GM19351 (cell line): ENCODE measurements around the gene TRIP4.
"Not testable (repeated sequence)": the region's sequence is repeated elsewhere in the genome, so short reads cannot be mapped to it uniquely, and the experiment has no call there.

Experiments used
- ATAC-seq: cut with Tn5 transposase; IDR thresholded peaks from one replicate; pipeline ENCODE4 v1.9.1; 2021; ENCODE audit warnings: mild to moderate bottlenecking, moderate library complexity; ENCODE audit not compliant: unreplicated experiment

TRIP4 gene

DNA sequence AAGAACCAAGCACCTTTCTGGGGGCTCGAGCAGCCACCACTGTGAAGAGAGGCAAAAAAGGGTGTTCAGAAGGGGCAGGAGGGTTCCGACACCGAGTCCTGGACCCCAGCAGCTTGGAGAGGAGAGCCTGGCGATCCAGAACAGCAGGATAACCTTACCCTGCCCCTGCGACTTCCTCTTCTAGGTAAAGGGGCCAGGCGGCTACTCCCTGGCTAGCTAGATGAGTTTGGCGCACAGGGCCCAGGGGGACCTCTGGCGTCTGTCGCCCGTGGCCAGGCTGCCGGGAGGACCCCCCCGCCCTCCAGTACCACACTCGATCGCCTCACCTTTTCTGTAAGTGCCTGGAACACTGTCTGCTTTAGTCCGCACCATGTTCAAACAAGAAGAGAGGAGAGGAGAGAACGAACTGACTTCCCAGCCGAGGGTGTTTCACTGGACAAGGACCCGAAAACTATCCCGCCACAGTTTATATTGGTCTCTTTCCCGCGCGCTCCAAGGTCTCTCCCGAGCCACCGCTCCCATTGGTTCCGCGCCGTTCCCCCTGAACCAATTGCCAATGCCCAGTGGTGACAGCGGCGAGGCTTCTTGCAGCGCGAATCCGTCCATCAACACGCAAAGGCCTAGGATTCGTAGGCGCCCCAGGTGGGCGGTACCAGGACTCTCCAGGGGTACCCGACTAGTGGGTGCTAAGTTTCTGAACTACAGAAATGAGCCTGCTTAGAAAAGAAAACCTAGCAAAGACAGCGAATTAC, 6.5 kb upstream of the TRIP4 start, which contains the start of gene PCLAF:
Gene PCLAF, minus strand, starts transcription at position 442 of the 752 bp plus-strand sequence. Its CDS starts 70 bp downstream, at position 372.
- ATAC-seq = peak; percentile 87

DNA sequence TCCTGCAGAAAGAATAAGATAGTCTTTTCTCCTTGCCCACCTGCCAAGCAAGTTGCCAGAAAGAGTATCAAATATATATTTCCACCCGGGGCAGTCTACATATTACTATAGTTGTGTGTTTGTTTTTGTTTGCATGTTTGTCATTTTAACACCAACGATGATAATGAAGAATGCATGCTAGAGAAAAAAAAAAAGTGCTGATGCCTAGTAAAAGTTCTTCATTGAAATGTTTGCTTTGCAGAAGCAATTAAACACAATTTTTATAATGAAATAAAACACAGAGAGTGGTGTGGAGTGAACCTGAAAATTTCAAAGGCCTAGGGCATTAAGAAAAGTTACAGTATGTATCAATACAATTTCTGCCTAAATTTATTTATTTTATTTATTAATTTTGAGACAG, 3.9 kb upstream of the TRIP4 start:
- ATAC-seq = no peak

DNA sequence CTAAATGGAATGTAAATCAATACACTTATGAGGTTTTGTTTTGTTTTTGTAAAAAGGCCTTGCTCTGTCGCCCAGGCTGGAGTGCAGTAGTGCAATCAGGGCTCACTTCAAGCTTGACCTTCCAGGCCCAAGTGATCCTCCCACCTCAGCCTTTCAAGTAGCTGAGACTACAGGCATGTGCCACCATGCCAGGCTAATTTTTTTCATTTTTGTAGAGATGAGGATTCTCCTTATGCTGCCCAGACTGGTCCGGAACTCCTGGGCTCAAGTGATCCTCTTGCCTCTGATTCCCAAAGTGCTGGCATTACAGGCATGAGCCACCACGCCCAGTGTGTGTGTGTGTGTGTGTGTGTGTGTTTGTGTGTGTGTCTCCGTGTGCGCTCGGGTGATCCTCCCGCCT, 1.3 kb upstream of the TRIP4 start:
- no peak for ATAC-seq

DNA sequence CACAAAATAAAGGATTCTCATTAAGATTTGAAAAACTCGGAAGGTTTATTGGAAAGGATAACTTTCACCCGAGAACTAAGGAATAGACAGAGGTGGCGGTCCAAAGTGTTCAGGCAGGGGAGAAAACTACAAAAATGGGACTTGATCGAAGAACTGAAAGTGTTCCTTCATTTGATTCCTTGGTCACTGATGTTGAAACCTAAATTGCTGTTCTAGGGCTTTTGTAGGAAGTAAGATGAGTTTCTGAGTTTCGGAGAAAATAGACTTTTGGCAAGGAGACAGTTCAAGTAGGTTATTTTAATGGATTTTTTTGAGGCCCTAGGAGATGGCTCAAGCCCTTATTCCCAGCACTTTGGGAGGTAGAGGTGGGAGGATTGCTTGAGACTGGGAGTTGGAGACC, 1.4 kb downstream of the TRIP4 start:
- no peak for ATAC-seq

DNA sequence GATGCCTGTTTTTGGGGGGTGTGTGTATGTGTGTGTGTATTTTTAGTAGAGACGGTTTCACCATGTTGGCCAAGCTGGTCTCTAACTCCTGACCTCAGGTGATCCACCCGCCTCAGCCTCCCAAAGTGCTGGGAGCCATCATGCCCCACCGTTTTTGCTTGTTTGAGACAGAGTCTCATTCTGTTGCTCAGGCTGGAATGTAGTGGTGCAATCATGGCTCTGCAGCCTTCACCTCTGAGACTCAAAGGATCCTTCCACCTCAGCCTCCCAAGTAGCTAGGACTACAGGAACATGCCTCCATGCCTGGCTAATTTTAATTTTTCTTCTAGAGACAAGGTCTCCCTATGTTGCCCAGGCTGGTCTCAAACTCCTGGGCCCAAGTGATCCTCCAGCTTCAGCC, 4.8 kb downstream of the TRIP4 start:
- ATAC-seq = not testable (repeated sequence)

DNA sequence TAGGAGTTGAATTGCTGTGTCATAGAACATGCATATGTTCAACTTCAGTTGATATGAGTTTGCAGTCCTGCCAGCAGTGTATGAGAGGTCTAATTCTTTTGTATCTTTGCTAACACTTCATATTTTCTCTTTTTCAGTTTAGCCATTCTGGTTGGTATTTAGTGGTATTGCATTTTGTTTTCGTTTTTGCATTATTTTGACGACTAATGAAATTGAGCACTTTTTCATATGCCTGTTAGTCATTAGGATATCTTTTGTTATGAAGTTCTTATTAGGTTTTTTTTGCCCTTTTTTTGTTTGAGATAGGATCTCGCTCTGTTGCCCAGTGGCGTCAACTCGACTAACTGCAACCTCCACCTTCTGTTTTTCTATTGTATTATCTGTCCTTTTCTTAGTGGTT, 9.2 kb downstream of the TRIP4 start:
- ATAC-seq = no peak

DNA sequence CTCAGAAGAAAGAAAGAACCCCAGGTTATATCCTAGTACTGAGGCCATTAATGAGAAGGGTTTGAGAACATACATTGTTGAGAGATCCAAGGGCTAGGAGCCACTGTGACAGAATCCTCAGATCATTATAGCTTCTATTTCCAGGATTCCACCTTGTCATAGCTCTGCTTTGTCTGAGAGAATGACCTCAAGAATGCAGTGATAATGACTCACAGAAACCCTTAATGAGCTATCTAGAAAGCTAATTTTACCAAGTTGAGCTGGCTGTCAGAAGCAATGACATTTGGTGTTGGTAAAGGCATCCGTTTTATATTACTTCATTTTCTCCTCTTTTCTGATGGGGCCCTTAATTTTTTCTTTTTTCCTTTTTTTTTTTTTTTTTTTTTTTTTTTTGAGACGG, 10.9 kb downstream of the TRIP4 start:
- no peak for ATAC-seq

DNA sequence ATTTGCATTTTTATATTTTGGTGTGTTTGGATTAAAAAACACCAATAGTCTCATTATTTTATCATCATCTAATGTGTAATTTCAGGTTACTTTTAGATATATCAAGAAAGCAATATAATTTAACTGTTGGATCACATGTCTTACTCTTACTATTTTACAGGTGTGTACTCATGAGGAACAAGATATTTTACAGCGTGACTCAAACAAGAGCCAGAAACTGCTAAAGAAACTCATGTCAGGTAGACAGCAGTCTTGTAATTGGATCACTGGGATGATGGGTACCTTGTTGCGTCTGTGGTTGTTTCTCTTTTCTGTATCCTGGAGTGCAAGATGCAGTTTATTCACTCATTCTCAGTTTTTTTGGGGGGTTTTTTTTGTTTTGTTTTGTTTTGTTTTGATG, 12.9 kb downstream of the TRIP4 start:
- ATAC-seq = no peak

DNA sequence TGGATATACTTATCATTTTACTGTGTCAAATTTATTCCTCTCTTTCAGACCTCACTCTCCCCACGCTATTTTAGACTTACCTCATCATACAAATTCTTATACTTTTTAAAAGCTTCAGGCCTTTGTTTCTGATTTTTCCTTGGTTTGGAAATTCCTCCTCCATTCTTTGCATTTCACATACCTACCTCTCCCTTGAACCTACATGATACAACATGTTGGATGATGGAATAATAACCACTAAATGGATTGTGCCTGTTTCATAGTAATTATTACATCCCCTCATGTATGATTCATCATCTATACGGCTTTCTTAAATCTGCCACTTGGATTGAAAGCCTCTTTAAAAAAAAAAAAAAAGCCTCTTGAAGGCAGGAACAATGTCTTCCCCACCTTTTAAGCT, 24.6 kb downstream of the TRIP4 start:
- no peak for ATAC-seq

DNA sequence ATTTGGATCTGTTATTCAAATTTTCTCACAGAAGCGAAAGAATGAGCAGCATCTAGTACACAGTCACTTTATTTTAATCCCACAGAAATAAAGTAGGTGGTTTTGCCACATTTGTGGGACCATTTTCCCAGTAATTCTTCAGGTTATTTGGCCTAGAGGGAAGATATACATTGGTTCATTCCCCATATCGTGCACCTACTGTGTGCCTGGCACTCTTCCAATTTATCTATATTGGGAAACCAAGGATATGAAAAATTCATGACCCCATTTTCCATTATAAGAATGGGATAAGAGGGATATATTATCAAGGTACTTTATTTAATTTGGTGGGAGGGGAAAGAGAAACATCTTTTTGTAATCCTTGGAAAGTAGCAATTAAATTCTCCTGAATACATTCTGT, 35.1 kb downstream of the TRIP4 start:
- ATAC-seq = no peak

DNA sequence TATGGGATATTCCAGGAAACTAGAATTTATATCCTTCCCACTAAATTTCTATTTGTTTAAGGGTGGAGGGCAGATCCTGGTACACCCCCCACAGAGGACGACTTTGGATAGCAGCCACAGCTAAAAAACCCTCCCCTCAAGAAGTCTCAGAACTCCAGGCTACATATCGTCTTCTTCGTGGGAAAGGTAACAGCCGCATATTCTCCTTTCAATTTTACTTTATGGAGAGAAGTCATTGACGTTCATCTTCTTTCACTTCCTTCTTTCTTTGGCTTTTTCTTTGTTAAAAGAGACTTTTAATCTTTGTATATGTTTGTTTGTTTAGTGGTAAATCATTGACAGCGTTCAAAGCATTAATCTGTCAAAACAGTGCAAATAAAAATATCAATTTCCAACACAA, 36.3 kb downstream of the TRIP4 start:
- ATAC-seq = no peak

DNA sequence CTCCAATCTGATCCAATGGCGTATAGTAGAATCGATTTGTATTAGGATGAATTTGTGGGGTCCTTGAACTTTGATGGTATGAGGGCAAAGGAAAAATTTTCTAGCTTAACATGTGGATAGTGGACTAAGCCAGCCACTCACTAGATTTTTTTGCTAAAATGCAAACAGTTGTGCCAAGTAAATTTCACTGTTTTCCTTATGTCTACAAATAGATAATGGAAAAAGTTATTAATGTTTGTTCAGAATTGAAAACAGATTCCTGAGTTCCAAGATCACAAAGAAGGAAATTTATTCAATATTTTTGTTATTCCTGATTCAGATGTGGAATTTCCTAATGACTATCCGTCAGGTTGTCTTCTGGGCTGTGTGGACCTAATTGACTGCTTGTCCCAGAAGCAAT, 37.6 kb downstream of the TRIP4 start:
- no peak for ATAC-seq

DNA sequence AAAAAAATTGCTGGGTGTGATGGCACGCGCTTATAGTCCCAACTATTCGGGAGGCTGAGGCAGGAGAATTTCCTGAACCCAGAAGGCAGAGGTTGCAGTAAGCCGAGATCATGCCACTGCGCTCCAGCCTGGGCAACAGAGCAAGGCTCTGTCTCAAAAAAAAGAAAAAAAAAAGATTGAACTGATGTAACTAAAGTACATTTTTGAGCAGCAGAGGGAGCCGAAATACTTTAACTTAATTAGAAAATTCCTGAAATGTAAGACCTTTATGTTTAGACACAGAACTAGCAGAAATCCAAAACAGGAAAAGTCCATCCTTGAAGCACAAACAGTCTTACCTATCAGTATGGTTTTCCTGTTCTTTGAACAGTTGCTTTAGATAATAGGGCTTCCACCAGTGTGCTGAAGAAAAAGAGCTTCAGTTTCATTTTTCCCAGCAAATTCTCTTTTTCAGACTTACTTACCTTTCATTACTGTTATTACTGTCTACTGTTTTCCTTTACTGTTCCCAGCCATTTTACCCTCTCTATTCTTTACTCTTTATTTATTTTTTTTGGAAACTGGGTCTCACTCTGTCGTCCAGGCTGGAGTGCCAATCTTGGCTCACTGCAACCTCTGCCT, 39.3 kb downstream of the TRIP4 start:
- no peak for ATAC-seq

DNA sequence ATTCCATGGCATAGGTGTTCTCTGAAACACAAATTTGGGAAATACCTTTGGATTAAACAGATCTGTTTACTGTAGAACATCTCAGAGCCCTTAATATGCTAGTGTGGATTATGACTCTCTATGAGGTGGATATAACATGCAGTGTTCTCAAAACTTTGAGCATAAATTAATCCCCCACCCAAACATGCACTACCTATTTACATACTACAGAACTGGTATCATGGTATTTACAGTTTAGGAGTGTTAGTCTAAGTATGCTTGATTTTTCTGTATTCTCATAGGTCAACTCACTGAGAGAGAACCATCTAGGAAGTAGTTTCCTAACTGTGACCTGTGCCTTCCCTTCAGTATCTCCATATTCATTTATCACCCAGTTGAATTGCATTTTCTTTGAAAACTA, 41.8 kb downstream of the TRIP4 start:
- ATAC-seq = no peak

DNA sequence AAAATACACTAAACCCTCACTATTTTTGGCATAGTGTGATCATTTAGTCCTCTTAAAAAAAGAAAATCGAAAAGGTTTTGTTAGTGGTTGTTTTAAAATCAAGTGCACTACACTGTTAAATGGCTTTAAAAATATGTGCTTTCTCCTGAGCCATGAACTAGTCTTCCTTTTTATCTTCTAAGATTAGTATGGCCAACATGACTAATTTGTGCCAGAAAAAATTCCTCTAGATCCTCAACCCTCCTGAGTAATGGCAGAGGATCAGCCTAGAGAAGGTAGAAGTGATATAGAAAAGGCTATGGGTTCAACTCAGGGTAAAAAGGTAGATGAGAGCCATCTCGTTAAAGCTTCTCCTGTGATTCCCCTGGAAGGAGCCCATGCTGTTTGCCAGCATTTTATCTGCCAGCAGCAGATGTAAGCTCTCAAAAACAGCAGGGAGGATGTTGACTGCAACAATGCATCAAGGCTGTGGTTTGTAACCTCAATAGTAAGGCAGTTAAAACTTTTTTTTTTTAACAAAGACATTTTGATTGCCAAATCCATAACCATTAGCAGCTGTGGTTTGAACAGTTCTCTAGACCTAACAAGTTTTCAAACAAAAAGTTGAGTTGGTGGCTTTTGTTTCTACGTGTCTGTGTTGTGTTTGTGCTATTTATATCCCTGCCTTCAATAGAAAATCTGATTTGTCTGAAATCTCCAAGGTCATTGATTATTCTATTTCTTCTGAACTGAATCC, 42.5 kb downstream of the TRIP4 start:
- ATAC-seq = no peak

DNA sequence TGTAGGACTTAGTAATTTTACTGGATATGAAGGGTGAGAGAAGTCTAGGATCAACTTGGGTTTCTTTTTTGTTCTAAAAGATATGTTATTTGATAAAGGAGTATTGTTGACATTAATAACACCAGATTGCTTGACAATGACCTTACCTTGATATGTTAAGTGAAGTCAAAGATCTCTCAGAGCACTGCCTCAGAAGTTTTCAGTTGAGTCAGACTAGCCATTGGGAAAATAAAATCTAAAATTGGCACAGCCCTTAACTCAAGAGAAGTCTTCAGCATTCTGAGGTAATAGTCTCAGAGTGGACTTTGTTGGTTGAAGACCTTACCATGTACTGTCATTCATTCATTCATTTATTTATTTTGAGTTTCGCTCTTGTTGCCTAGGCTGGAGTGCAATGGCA, 50.3 kb downstream of the TRIP4 start:
- no peak for ATAC-seq

DNA sequence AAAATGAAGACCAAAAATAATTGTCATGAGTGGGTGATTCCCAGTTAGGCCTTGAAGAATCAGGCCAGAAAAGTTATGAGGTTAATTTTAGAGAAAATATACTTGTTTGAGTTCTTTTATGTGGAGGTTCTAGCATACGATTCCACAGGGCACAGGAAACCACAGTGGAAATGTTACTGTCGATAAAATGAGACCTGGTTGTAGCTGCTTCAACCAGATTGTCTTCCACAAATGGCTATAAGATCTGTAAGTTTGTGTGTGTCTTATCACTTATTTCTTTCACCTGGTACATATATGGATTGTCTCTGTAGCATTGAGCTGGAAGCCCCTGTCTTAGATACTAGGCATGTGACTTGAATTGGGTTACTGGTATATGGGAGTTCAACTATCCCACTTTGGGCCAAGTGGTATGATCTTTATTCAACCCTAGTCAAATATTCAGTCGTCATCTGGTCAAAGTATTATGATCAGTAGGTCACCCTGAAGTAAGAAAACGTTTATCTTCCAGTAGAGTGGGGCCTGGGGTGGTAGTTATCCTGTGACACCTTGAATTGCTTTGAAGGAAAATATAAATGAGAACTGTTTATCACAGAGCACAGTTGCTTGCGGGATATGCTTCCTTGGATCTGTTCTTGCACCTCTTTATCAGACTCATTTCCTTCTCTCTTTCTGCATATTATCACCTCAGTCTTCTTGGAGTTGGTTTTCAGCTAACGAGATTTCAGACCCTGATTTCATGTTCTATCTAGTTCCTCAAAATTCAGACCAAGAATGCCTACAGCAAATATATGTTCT, 51.2 kb downstream of the TRIP4 start:
- no peak for ATAC-seq

DNA sequence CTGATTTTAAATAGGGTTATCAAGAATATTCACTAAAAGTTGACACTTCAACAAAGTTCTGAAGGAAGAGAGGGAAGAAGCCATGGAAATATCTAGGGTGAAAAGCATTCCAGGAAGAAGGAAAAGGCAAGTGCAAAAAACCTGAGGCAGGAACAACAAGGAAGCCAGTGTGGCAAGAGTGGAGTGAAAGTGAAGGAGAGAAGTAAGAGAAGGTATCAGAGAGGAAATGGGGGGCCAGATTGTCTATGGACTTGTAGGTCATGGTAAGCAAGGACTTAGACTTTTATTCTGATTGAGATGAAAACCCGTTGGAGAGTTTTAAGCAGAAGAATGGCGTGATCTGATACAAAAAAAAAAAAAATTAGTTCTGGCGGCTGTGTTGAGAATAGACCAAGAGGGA, 54.2 kb downstream of the TRIP4 start:
- no peak for ATAC-seq

DNA sequence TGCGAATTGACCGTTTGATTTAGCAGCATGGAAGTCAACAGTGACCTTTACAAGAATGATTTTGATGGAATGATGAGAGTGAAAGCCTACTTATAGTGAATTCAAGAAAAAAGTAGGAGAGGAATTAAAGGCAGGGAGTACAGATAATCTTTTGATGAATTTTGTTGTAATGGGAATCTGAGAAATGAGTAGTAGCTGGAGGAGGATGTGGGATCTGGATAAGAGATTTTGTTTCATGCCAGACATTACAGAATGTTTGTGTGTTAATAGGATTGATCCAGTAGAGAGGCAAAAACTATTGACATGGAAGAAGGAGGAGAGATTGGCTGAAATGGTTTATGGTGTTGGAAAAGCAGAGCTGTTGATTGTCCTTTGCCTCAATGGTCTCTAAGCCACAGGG, 55.4 kb downstream of the TRIP4 start:
- no peak for ATAC-seq

DNA sequence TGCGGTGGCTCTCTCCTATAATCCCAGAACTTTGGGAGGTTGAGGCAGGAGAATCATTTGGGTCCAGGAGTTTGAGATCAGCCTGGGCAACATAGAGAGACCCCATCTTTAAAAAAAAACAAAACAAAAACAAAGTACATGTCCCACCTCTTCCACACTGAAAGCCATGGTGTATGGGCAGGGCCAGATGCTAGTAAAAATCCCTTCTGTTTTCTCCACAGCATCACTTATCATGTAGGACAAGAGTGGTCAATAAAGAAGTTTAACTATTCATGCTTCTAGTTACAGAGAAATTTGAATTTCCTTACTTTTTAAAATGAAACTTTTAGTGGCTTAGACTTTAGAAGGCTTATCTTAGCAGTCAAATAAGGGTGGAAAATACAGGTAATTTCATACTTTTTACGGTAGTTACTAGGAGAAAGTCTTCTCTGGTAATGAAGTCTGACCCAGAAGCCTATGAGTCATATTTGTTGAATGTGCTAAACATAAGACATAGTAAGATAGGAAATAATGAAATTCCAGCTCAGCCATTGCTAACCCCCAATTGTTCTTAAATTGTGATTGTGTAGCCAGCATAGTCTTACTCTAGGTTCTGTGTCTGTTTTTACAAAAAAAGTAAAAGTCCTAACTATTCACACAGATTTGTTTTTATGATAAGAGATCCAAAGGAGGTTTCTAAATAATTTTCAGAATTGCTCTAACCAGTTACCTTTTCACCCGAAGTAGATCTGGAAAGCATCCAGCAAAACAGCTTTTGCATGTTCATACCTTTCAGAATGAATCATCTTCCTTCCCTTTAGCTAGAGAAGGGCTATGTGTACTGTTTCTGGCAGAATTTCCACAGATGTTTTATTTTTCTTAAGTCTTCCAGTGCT, 56.3 kb downstream of the TRIP4 start:
- ATAC-seq = peak; percentile 70
